Activated naive CD8-positive, alpha-beta T cell (primary cell): ENCODE results near the gene SPRED2.

Source experiments
- H3K27ac Mint-ChIP-seq: one replicate; pipeline ENCODE4 v1.8.0; 2021; ENCODE audit warnings: mixed read lengths
- H3K27me3 Mint-ChIP-seq: one replicate; pipeline ENCODE4 v1.8.0; 2021; ENCODE audit warnings: mixed read lengths
- H3K36me3 Mint-ChIP-seq: one replicate; pipeline ENCODE4 v1.8.0; 2021; ENCODE audit warnings: mixed read lengths
- H3K4me1 Mint-ChIP-seq: one replicate; pipeline ENCODE4 v1.8.0; 2021; ENCODE audit warnings: low read depth, mixed read lengths
- H3K4me3 Mint-ChIP-seq: one replicate; pipeline ENCODE4 v1.8.0; 2021; ENCODE audit warnings: mild to moderate bottlenecking, mixed read lengths
- H3K9me3 Mint-ChIP-seq: one replicate; pipeline ENCODE4 v1.8.0; 2021; ENCODE audit warnings: low read depth, mixed read lengths

Gene SPRED2

GRCh38 chr2:65432227-65433190 lies at the start of gene SPRED2:
Gene SPRED2, minus strand, starts transcription at chr2:65432599. Its CDS starts 612 bp downstream, at chr2:65431987.
- Mint-ChIP-seq H3K27me3 (peaks cover 22% of the 10 kb centered on the region), H3K4me1 (peaks cover 18% of the 10 kb centered on the region), H3K4me3 (peak within 1 kb of the TSS; percentile 92), H3K27ac (peak within 1 kb of the TSS; percentile 50), H3K36me3 (no peaks in the 10 kb centered on the region), H3K9me3 (no peaks in the 10 kb centered on the region)

- no peaks in the 10 kb centered on the region for H3K4me1 Mint-ChIP-seq
- H3K4me3 Mint-ChIP-seq = no peak overlapping the region
- H3K9me3 Mint-ChIP-seq = no peaks in the 10 kb centered on the region
- no peaks in the 10 kb centered on the region for H3K36me3 Mint-ChIP-seq
- H3K27ac Mint-ChIP-seq = no peak overlapping the region
- peaks cover 3% of the 10 kb centered on the region for H3K27me3 Mint-ChIP-seq
Measured at GRCh38 chr2:65481961-65482360, 49.6 kb upstream of the SPRED2 start.

- no peaks in the 10 kb centered on the region for H3K4me1 Mint-ChIP-seq
- peaks cover 6% of the 10 kb centered on the region for H3K36me3 Mint-ChIP-seq
- no peak overlapping the region for H3K4me3 Mint-ChIP-seq
- H3K27ac Mint-ChIP-seq = no peak overlapping the region
- H3K27me3 Mint-ChIP-seq = no peaks in the 10 kb centered on the region
- no peaks in the 10 kb centered on the region for H3K9me3 Mint-ChIP-seq
Measured at GRCh38 chr2:65479524-65479923, 47.1 kb upstream of the SPRED2 start.

GRCh38 chr2:65478498-65479135 lies 46.2 kb upstream of the SPRED2 start:
- no peaks in the 10 kb centered on the region for H3K4me1 Mint-ChIP-seq
- H3K9me3 Mint-ChIP-seq = peaks cover 3% of the 10 kb centered on the region
- no peak overlapping the region for H3K27ac Mint-ChIP-seq
- peaks cover 6% of the 10 kb centered on the region for H3K36me3 Mint-ChIP-seq
- no peak overlapping the region for H3K4me3 Mint-ChIP-seq
- no peaks in the 10 kb centered on the region for H3K27me3 Mint-ChIP-seq

- Mint-ChIP-seq H3K9me3 (peaks cover 3% of the 10 kb centered on the region), H3K4me1 (no peaks in the 10 kb centered on the region), H3K27ac (no peak overlapping the region), H3K4me3 (no peak overlapping the region), H3K36me3 (peaks cover 6% of the 10 kb centered on the region), H3K27me3 (no peaks in the 10 kb centered on the region)
Measured at GRCh38 chr2:65477590-65477989, 45.2 kb upstream of the SPRED2 start.

- H3K9me3 Mint-ChIP-seq = peaks cover 3% of the 10 kb centered on the region
- H3K36me3 Mint-ChIP-seq = peaks cover 6% of the 10 kb centered on the region
- H3K4me3 Mint-ChIP-seq = no peak overlapping the region
- H3K27ac Mint-ChIP-seq = no peak overlapping the region
- H3K27me3 Mint-ChIP-seq = no peaks in the 10 kb centered on the region
- H3K4me1 Mint-ChIP-seq = no peaks in the 10 kb centered on the region
Measured at GRCh38 chr2:65476778-65477177, 44.4 kb upstream of the SPRED2 start.

GRCh38 chr2:65475000-65475399 lies 42.6 kb upstream of the SPRED2 start:
- Mint-ChIP-seq H3K27ac (no peak overlapping the region), H3K9me3 (peaks cover 3% of the 10 kb centered on the region)

GRCh38 chr2:65473045-65473444 lies 40.6 kb upstream of the SPRED2 start:
- H3K9me3 Mint-ChIP-seq = peaks cover 3% of the 10 kb centered on the region
- H3K4me3 Mint-ChIP-seq = no peak overlapping the region
- no peaks in the 10 kb centered on the region for H3K27me3 Mint-ChIP-seq
- no peaks in the 10 kb centered on the region for H3K4me1 Mint-ChIP-seq
- peaks cover 6% of the 10 kb centered on the region for H3K36me3 Mint-ChIP-seq
- H3K27ac Mint-ChIP-seq = no peak overlapping the region

More at GRCh38 chr2:65475000-65475399, 42.6 kb upstream of the SPRED2 start:
- Mint-ChIP-seq H3K4me1 (no peaks in the 10 kb centered on the region), H3K4me3 (no peak overlapping the region), H3K36me3 (peaks cover 6% of the 10 kb centered on the region), H3K27me3 (no peaks in the 10 kb centered on the region)

- no peaks in the 10 kb centered on the region for H3K27me3 Mint-ChIP-seq
- H3K27ac Mint-ChIP-seq = no peak overlapping the region
- H3K4me1 Mint-ChIP-seq = no peaks in the 10 kb centered on the region
- peaks cover 3% of the 10 kb centered on the region for H3K9me3 Mint-ChIP-seq
- no peak overlapping the region for H3K4me3 Mint-ChIP-seq
- peaks cover 6% of the 10 kb centered on the region for H3K36me3 Mint-ChIP-seq
Measured at GRCh38 chr2:65471409-65471808, 39.0 kb upstream of the SPRED2 start.

- no peaks in the 10 kb centered on the region for H3K9me3 Mint-ChIP-seq
- H3K4me3 Mint-ChIP-seq = no peak overlapping the region
- no peaks in the 10 kb centered on the region for H3K27me3 Mint-ChIP-seq
- no peaks in the 10 kb centered on the region for H3K36me3 Mint-ChIP-seq
- H3K27ac Mint-ChIP-seq = no peak overlapping the region
- H3K4me1 Mint-ChIP-seq = no peaks in the 10 kb centered on the region
Measured at GRCh38 chr2:65466551-65466950, 34.2 kb upstream of the SPRED2 start.

GRCh38 chr2:65465857-65466256 lies 33.5 kb upstream of the SPRED2 start:
- Mint-ChIP-seq H3K9me3 (no peaks in the 10 kb centered on the region), H3K4me3 (no peak overlapping the region), H3K27me3 (peaks cover 3% of the 10 kb centered on the region), H3K4me1 (no peaks in the 10 kb centered on the region), H3K27ac (no peak overlapping the region), H3K36me3 (no peaks in the 10 kb centered on the region)

GRCh38 chr2:65465124-65465523 lies 32.7 kb upstream of the SPRED2 start:
- Mint-ChIP-seq H3K4me1 (no peaks in the 10 kb centered on the region), H3K27ac (no peak overlapping the region), H3K36me3 (no peaks in the 10 kb centered on the region), H3K27me3 (peaks cover 3% of the 10 kb centered on the region), H3K4me3 (no peak overlapping the region), H3K9me3 (no peaks in the 10 kb centered on the region)

GRCh38 chr2:65464604-65465003 lies 32.2 kb upstream of the SPRED2 start:
- Mint-ChIP-seq H3K36me3 (no peaks in the 10 kb centered on the region), H3K27ac (no peak overlapping the region), H3K9me3 (no peaks in the 10 kb centered on the region), H3K4me1 (no peaks in the 10 kb centered on the region), H3K4me3 (no peak overlapping the region), H3K27me3 (peaks cover 8% of the 10 kb centered on the region)

GRCh38 chr2:65458999-65459398 lies 26.6 kb upstream of the SPRED2 start:
- H3K36me3 Mint-ChIP-seq = no peaks in the 10 kb centered on the region
- peaks cover 14% of the 10 kb centered on the region for H3K27me3 Mint-ChIP-seq
- H3K27ac Mint-ChIP-seq = no peak overlapping the region
- no peaks in the 10 kb centered on the region for H3K4me1 Mint-ChIP-seq
- H3K9me3 Mint-ChIP-seq = no peaks in the 10 kb centered on the region
- H3K4me3 Mint-ChIP-seq = no peak overlapping the region

- Mint-ChIP-seq H3K36me3 (no peaks in the 10 kb centered on the region), H3K27ac (no peak overlapping the region), H3K27me3 (peaks cover 14% of the 10 kb centered on the region), H3K4me3 (no peak overlapping the region), H3K9me3 (no peaks in the 10 kb centered on the region), H3K4me1 (no peaks in the 10 kb centered on the region)
Measured at GRCh38 chr2:65456886-65457285, 24.5 kb upstream of the SPRED2 start.
